Esophagus muscularis mucosa (tissue), 4 donors: ENCODE data around the gene PEX11A.

Experiments
- CTCF ChIP-seq, 3 experiments: fragments of 200-600 bp in 2 of 3; fragments of 450-650 bp in 1 of 3; sonication (generic) in 2 of 3; IDR thresholded peaks; one replicate each; pipeline ENCODE4 v1.5.1; 2017 to 2019; ENCODE audit warnings: antibody characterized with exemption in 3 of 3, mild to moderate bottlenecking in 2 of 3, moderate library complexity in 1 of 3
- EP300 ChIP-seq: sonication (generic); formaldehyde crosslinking; IDR thresholded peaks from one replicate; pipeline ENCODE4 v1.6.1; 2017; ENCODE audit warnings: antibody characterized with exemption
- POLR2A ChIP-seq: fragments of 450-650 bp; IDR thresholded peaks from one replicate; pipeline ENCODE4 v1.6.1; 2017; ENCODE audit warnings: antibody characterized with exemption, moderate library complexity, mild to moderate bottlenecking, low read depth
- POLR2AphosphoS5 ChIP-seq, 2 donors: sonication (generic); formaldehyde crosslinking; IDR thresholded peaks; one replicate each; pipeline ENCODE4 v1.6.1; 2017; ENCODE audit warnings: antibody characterized with exemption in 2 of 2

GRCh38 chr15:89668171-89668570 is 22.4 kb downstream of the PEX11A start:
- TF ChIP-seq CTCF (IDR thresholded peaks at IDR 0.05) (no peak), POLR2A (no peak), POLR2AphosphoS5 (IDR thresholded peaks at IDR 0.05) (no peak), EP300 (no peak)
